B cell (primary cell): ENCODE measurements around the gene KRT35.

ENCODE experiments used
- EZH2 ChIP-seq: IDR thresholded peaks from 2 replicates; pipeline ENCODE4 v1.6.1; 2012; ENCODE audit warnings: borderline replicate concordance, low read depth, mild to moderate bottlenecking, moderate library complexity, low read length; ENCODE audit not compliant: insufficient read depth, poor library complexity, severe bottlenecking
- TF ChIP-seq, protein P1 (sequence below): fragments of 200-600 bp; IDR thresholded peaks from one replicate; pipeline ENCODE4 v1.8.0; 2022; ENCODE audit warnings: antibody characterized with exemption, mild to moderate bottlenecking

GRCh38 chr17:41474863-41475262, 6.1 kb downstream of the KRT35 start:
- TF ChIP-seq, protein P1, sequence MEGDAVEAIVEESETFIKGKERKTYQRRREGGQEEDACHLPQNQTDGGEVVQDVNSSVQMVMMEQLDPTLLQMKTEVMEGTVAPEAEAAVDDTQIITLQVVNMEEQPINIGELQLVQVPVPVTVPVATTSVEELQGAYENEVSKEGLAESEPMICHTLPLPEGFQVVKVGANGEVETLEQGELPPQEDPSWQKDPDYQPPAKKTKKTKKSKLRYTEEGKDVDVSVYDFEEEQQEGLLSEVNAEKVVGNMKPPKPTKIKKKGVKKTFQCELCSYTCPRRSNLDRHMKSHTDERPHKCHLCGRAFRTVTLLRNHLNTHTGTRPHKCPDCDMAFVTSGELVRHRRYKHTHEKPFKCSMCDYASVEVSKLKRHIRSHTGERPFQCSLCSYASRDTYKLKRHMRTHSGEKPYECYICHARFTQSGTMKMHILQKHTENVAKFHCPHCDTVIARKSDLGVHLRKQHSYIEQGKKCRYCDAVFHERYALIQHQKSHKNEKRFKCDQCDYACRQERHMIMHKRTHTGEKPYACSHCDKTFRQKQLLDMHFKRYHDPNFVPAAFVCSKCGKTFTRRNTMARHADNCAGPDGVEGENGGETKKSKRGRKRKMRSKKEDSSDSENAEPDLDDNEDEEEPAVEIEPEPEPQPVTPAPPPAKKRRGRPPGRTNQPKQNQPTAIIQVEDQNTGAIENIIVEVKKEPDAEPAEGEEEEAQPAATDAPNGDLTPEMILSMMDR: no peak
- TF ChIP-seq EZH2: no peak
